DND-41 (cell line): ENCODE measurements around the gene FBXO8.
"Not testable (repeated sequence)": the region's sequence is repeated elsewhere in the genome, so short reads cannot be mapped to it uniquely, and the experiment has no call there.

Experiments
- ATAC-seq: fragments of 200-7000 bp; cut with Tn5 transposase; 3 replicates; pipeline ENCODE4 v1.9.1; 2021; ENCODE audit warnings: low read depth; ENCODE audit not compliant: insufficient read depth
- DNase-seq: peaks from one replicate; pipeline ENCODE4 v3.0.0-alpha.2; 2020
- H2AFZ ChIP-seq: 2 replicates; pipeline ENCODE4 v1.6.0; 2012; ENCODE audit warnings: low read depth, low read length
- H3K27ac ChIP-seq: 2 replicates; pipeline ENCODE4 v1.5.1; 2012; ENCODE audit warnings: low read length, inconsistent platforms
- H3K27me3 ChIP-seq: fragments of 200-600 bp; sonication (generic); 2 replicates; pipeline ENCODE4 v1.6.0; 2012; ENCODE audit warnings: low read length, mild to moderate bottlenecking, inconsistent platforms; ENCODE audit not compliant: insufficient read depth, poor library complexity
- H3K36me3 ChIP-seq: 2 replicates; pipeline ENCODE4 v1.5.1; 2012; ENCODE audit warnings: low read length, inconsistent platforms; ENCODE audit not compliant: insufficient read depth
- H3K4me1 ChIP-seq: 2 replicates; pipeline ENCODE4 v1.5.1; 2012; ENCODE audit warnings: mild to moderate bottlenecking, low read length; ENCODE audit not compliant: insufficient read depth
- H3K4me2 ChIP-seq: 2 replicates; pipeline ENCODE4 v1.6.0; 2012; ENCODE audit warnings: mild to moderate bottlenecking, moderate library complexity, low read length, inconsistent platforms; ENCODE audit not compliant: insufficient read depth
- H3K4me3 ChIP-seq, 2 experiments: fragments of 200-600 bp in 1 of 2; shearing (Covaris generic) in 1 of 2; 2 replicates each; pipeline ENCODE4 v1.5.1; 2012 to 2016; ENCODE audit warnings: inconsistent platforms in 2 of 2, low read length in 2 of 2, mild to moderate bottlenecking in 2 of 2, low read depth in 1 of 2, moderate library complexity in 1 of 2
- H3K79me2 ChIP-seq: 2 replicates; pipeline ENCODE4 v1.6.0; 2012; ENCODE audit warnings: low read length, inconsistent platforms; ENCODE audit not compliant: insufficient read depth
- H3K9ac ChIP-seq: 2 replicates; pipeline ENCODE4 v1.6.0; 2012; ENCODE audit warnings: low read depth, mild to moderate bottlenecking, inconsistent platforms, low read length, moderate library complexity
- H3K9me3 ChIP-seq: 2 replicates; pipeline ENCODE4 v1.5.1; 2012; ENCODE audit warnings: low read length, moderate library complexity, mild to moderate bottlenecking, inconsistent platforms; ENCODE audit not compliant: insufficient read depth, severe bottlenecking
- H4K20me1 ChIP-seq: 2 replicates; pipeline ENCODE4 v1.6.0; 2012; ENCODE audit warnings: low read length; ENCODE audit not compliant: insufficient read depth
- EZH2 ChIP-seq: IDR thresholded peaks from 3 replicates; pipeline ENCODE4 v1.6.1; 2012; ENCODE audit warnings: borderline replicate concordance, low read depth, mild to moderate bottlenecking, moderate library complexity, low read length, inconsistent platforms; ENCODE audit not compliant: severe bottlenecking
- TF ChIP-seq, protein P1 (sequence below): IDR thresholded peaks from 2 replicates; pipeline ENCODE4 v1.5.1; 2012; ENCODE audit warnings: borderline replicate concordance, low read length, moderate library complexity, mild to moderate bottlenecking; ENCODE audit not compliant: poor library complexity, severe bottlenecking; ENCODE audit errors: extremely low read depth

FBXO8 gene

DNA sequence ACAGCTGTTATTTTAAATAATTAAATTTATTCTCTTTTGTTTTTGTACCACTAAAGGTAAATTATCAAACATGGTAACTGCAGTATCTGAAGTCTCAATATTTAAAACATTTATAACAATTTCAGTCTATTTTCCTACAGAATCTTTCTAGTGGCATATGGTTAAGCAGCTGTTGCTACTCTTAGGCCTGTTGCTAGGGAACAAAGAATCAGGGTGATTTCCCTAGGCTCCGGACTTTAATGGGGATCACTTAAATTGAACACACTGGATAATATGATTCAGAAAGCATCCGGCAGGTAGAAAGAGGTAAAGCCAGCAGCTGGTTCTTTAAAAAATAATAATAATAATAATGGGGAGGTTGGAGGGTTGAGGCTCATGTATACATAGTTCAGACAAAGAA lies 17.6 kb downstream of the FBXO8 start:
- TF ChIP-seq EZH2 = no peak
- TF ChIP-seq, protein P1, sequence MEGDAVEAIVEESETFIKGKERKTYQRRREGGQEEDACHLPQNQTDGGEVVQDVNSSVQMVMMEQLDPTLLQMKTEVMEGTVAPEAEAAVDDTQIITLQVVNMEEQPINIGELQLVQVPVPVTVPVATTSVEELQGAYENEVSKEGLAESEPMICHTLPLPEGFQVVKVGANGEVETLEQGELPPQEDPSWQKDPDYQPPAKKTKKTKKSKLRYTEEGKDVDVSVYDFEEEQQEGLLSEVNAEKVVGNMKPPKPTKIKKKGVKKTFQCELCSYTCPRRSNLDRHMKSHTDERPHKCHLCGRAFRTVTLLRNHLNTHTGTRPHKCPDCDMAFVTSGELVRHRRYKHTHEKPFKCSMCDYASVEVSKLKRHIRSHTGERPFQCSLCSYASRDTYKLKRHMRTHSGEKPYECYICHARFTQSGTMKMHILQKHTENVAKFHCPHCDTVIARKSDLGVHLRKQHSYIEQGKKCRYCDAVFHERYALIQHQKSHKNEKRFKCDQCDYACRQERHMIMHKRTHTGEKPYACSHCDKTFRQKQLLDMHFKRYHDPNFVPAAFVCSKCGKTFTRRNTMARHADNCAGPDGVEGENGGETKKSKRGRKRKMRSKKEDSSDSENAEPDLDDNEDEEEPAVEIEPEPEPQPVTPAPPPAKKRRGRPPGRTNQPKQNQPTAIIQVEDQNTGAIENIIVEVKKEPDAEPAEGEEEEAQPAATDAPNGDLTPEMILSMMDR = no peak
- no peak overlapping the region for H3K4me3 ChIP-seq
- no peak for ATAC-seq
- H4K20me1 ChIP-seq = peaks cover 3% of the 10 kb centered on the region; the same call in 1 of the 2 replicates
- H3K4me1 ChIP-seq = no peaks in the 10 kb centered on the region
- no peak overlapping the region for H2AFZ ChIP-seq
- DNase-seq = no peak
- H3K36me3 ChIP-seq = peaks cover 5% of the 10 kb centered on the region; the same call in 1 of the 2 replicates
- no peak overlapping the region for H3K4me2 ChIP-seq
- H3K9me3 ChIP-seq = no peaks in the 10 kb centered on the region
- H3K27me3 ChIP-seq = no peaks in the 10 kb centered on the region
- H3K9ac ChIP-seq = no peak overlapping the region
- H3K79me2 ChIP-seq = peaks cover 29% of the 10 kb centered on the region
- H3K27ac ChIP-seq = no peak overlapping the region

DNA sequence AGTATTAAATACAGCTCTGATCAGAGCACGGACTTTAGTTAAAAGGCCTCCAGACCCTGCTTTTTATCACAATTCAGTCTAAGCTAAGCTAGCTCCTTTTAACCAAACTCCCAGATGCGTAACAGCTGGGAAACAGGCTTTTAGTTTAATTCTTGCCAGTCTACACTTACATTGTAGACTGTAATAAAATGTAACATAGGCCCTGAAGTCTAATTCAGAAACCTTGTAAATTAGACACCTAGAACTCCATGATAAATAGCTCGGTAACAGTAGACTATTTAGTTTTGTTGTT lies 20.1 kb downstream of the FBXO8 start:
- no peak for DNase-seq
- Histone ChIP-seq H3K9ac (no peak overlapping the region), H3K27me3 (no peaks in the 10 kb centered on the region), H3K4me1 (no peaks in the 10 kb centered on the region), H3K4me3 (no peak overlapping the region), H3K4me2 (no peak overlapping the region), H3K79me2 (peaks cover 24% of the 10 kb centered on the region), H3K27ac (no peak overlapping the region), H4K20me1 (peaks cover 3% of the 10 kb centered on the region; the same call in 1 of the 2 replicates), H2AFZ (no peak overlapping the region), H3K9me3 (no peaks in the 10 kb centered on the region), H3K36me3 (peaks cover 11% of the 10 kb centered on the region; the same call in 1 of the 2 replicates)
- no peak for ATAC-seq
- TF ChIP-seq EZH2 = no peak
- TF ChIP-seq, protein P1 = no peak

DNA sequence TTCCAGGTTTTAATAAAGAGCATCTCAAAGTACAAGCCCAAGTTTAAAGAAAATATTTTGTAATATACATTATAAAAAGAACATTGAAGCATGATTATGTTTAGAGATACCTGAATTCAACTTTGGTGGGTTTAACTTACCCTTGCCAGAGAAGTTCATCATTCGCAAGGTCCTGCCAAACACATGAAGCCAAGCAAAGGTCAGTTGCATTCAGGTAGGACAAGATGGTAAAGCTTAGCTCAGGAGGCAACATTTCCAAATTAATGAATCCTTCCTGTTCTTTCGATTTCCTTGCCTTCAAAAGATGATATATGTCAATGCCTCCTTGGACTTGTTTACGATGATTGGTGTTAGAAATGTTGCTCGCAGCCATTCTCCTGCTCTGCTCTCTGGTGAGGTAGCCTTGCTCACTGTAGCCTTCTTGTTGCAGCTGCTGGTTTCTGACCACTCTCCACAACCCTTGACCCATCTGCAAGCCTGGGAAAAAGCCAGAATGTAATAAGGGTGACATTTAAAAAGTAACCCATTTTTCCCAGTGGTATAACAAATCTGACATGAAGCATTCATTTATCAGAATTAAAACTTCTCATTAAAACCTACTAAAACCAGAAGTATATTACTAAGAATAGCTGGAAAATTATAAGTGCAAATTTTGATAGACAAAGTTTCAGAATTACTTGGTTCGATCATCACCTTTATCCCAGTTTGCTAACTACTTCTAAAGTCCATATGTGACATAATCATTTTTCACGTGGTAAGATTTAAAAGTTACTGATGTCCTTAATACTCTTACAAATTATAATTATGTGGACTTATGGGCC lies 20.6 kb downstream of the FBXO8 start:
- Histone ChIP-seq H3K4me1 (no peaks in the 10 kb centered on the region), H3K27me3 (no peaks in the 10 kb centered on the region), H2AFZ (no peak overlapping the region), H3K27ac (no peak overlapping the region), H3K79me2 (peaks cover 24% of the 10 kb centered on the region), H3K4me2 (no peak overlapping the region), H3K4me3 (no peak overlapping the region), H3K9me3 (no peaks in the 10 kb centered on the region), H3K36me3 (peaks cover 12% of the 10 kb centered on the region; the same call in 1 of the 2 replicates), H4K20me1 (peaks cover 3% of the 10 kb centered on the region; the same call in 1 of the 2 replicates), H3K9ac (no peak overlapping the region)
- ATAC-seq = no peak
- no peak for DNase-seq
- TF ChIP-seq EZH2 = no peak
- TF ChIP-seq, protein P1 = no peak

DNA sequence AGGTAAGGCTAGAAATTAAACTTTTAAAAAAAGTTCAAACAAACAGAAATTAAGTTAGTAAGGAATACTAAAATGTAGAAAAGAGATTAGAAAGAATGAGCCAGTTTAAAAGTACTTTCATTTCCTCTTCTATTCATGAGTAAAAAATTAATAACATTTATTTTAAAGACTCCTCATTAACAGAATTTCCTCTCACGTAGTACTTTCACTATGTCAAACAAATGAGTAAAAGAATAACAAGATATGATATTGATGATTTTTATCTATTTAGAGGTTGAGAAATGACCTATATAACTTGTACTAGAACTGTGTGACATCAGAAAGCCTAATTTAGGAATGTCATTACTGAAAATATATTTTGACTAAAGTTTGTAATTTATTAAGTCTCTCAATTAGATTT lies 22.0 kb downstream of the FBXO8 start:
- not testable (repeated sequence) for H3K9me3 ChIP-seq, DNase-seq, H3K9ac ChIP-seq, H3K4me2 ChIP-seq, H3K4me1 ChIP-seq, H2AFZ ChIP-seq, H3K27me3 ChIP-seq, H3K27ac ChIP-seq, H3K4me3 ChIP-seq, ATAC-seq, H4K20me1 ChIP-seq
- H3K79me2 ChIP-seq = peaks cover 18% of the 10 kb centered on the region
- peaks cover 12% of the 10 kb centered on the region; the same call in 1 of the 2 replicates for H3K36me3 ChIP-seq
